CMK (cell line): ENCODE measurements around the gene TENM3.

Experiments used
- DNase-seq: peaks from one replicate; pipeline ENCODE4 v3.0.0-alpha.2; 2010; ENCODE audit warnings: low read depth

TENM3 gene

DNA sequence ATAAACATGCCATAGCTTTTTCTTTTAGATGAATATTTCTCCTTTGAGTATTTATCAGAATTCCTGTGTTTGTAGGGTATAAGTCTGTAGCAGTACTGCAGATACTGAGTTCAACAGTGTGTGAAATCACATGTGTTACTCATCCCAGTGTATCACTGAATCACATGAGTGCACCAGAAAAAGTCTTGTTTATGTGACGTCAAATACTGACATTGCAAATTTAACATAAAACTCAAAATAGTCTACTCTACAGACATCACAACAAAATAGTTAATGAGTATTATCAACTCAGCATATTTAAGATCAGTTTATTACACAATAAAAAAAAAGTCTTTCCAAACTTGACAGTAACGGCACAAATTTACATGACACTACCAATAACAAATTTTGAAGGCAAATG is 452.6 kb downstream of the TENM3 start:
- DNase-seq: no peak

DNA sequence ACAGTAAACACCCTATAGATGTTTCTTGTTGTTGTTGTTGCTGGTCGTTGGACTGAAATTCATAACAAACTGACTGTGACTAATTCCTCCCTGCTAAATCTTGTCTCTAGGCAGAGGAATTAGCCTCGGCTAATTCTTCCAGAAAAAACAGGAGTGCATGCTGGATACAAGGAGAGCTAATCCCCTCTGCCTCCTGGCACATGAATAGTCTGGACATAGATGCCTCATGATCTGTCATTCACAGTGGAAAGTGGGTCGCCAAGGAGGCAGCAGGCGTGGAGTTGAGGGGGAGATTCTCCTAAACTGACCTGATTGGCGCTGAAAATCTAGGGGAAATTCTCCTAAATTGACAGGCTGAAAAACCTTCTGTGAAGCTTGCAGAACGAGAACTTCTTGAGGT is 453.9 kb downstream of the TENM3 start:
- DNase-seq: no peak

DNA sequence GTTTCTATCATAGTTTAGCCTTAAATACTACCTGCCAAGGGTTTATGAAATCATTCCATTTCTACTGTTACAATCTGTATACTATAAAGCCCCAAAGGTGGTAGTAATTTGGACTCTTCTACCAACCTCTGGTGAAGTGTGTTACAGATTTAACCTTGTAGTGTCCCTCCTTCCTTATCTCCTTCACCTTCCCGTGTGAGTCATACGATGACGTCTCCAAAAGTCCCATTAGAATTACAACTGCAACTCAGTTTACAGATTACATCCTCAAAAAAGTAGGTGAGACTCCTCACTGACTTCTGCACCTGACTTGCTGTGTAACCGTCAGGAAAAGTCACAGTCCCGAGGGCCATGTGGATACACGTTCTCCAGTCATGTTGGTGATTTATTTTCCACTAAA is 455.0 kb downstream of the TENM3 start:
- no peak for DNase-seq

DNA sequence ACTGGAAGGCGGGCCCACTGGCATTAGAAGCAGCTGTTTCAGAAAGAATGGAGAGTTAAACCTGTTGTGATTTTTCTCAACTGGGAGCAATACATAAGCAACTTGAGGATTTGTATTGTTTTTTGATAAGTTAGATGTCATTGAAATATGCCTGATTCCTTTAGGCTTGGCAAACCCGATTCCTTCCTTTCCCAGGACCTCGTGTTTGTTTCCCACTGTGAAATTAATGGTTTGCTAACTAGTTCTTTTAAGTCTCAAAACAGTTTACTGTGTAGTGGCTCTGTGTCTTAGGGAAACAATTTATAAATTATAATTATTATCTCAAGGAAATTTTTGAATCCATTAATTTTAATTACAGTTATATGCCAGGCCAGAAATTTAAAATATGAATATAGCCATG is 456.0 kb downstream of the TENM3 start:
- no peak for DNase-seq

DNA sequence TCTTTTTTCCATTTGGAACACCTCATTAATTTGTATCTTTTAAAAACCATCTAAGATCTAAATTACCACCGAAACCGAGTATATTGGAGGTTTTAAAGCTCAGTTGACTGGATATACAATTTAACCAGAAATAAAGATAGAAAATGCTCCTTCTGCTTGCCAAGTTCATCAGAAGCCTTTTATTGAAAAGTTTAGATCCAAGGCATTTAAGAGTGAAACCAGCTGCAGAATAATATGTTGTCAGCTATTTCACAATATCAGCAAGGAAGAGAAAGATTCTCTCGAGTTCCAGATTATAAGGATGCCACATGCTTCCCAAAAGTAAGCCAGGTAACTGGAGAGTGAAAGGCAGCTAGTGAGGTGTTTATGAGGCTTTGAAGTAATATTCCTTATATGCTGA is 456.6 kb downstream of the TENM3 start:
- no peak for DNase-seq

DNA sequence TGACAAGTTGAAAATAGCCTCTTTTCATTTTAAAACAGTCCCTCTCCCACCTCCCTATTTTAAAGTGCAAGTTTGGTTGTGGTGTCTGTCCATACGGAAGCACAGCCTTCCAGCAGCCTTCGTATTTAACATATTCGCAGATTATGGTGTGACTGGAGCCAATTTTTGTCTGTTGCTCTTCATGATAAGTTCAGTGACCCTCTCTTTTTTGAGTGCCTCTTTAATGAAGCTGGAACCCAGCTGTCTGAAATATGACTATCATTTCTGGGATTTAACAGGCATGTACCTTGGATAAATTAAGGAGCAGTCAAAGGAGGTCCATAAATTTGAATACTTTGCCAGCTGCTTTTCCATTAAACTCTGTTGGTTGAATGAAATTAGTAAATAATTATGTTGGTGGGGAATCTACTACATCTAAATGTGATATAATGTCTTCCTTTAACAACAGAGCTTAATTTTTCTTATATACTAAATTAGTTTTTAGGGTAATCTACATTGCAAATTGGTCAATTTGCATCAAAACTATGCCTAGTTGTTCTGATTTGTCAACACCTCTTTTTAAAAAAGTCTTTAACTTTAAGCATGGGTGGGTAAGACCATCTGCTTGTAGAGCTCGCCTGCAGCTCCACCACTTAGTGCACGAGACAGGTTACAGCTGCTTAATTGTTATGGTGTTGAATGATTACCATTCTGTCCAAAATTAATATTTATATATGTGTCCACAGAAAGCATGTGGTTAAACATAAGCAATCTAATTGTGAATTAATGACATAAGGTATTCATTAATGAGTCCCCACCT is 457.4 kb downstream of the TENM3 start:
- DNase-seq: no peak

DNA sequence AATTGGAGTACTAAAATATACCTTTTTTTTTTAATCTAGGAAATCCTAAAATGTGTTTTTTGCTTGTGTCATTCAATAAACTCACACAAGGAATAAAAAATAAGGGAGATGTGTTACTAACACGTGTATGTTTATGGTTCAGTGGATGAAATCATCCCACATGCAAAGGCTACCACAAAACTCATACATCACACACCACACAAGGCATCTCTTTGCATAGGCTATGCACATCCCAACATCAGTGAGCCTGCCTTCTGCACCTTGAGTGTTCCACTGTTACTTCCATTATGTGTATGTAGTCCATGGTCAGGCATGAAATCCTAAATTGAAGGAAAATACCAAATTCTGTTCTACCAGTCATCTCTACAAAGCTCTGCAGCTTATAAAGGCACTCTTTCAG is 460.9 kb downstream of the TENM3 start:
- DNase-seq: no peak

DNA sequence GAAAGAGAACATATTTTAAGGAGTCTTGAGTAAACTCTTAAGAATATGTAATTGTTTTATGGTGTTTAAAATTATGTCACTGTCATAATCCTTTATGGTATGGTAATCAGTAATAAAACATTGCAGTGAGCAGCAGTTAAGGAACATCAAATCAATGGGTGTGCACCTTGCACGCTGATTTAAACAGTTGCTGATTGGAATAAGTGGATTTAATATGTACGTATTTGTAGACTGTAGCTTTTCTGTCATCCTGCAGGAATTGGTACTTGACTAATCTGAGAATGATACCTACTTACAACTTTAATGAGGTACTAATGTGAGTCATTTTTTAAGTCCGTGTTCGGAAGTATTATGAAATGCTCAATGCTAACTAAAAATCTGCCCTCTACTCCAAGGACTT is 461.7 kb downstream of the TENM3 start:
- no peak for DNase-seq

DNA sequence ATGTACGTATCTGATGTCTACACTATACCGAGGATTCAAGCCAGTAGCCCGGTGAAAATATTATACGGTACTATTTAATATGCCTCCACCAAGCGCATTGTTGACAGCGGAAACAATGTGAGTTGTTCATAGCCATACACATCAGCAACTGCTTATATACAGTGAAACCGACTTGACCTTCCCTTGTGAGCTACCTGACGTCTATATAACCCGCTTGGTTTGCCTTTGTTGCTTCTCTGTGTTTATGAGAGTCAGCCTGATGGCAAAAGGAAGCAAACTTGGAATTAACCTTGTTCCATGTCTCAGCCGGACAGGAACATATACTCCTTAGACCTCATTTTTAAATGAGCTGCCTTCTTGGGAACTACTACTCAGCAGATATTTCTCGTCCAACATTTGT is 462.2 kb downstream of the TENM3 start:
- DNase-seq: no peak

DNA sequence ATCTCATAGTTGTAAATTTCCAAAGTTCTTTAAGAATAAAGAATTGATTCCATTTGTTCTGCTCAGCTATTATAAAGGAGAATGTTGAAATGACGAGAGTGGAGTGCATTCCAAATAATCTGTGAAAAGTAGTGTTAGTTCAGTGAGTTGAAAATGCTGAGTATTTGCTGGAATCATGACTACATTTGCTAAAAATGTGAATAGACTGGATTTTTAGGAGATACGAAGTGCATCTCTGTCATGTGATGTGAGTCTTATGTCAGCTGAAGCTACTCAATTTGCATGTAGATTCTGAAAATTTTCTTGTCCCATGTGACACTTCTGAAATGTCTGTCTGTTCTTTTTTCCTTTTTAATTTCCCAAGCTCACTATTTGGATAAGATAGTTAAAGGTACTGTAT is 468.0 kb downstream of the TENM3 start:
- DNase-seq: no peak

DNA sequence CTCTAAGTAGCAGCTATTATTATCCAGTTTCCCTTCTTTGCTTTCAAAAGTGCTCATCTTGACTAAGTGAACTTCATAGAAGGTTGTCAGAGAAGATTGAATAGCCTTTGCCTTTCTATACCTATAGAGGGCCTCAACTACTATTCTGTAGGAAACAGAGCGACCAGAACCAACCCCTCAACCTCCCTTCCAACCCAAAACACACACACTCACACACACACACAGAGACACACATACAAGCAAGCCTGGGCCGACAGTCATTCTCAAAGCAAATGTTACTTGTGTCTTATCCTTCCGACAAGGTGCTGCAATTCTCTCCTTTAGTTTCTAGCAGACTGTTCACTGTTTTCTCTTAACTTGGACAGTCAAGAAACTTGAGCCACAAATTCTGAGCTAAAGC is 472.3 kb downstream of the TENM3 start:
- no peak for DNase-seq

DNA sequence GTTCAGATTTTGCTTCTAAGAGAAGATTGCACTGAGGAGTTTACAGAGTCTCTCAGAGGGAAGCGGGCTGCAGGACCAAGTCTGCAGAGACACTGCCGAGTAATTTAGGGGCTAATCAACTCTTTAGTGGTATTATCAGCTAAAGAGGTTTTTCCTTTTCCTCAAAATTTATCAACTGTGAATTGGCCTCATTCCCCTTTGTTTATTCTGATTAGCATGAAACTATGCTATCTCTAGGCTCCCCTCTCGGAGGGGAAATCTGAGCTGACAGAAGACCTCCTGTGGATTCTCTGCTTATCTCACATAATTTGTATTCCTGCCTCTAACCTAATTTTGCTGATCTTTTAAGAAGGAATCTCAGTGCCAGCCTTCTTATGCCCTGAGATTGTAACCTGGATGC is 473.0 kb downstream of the TENM3 start:
- no peak for DNase-seq

DNA sequence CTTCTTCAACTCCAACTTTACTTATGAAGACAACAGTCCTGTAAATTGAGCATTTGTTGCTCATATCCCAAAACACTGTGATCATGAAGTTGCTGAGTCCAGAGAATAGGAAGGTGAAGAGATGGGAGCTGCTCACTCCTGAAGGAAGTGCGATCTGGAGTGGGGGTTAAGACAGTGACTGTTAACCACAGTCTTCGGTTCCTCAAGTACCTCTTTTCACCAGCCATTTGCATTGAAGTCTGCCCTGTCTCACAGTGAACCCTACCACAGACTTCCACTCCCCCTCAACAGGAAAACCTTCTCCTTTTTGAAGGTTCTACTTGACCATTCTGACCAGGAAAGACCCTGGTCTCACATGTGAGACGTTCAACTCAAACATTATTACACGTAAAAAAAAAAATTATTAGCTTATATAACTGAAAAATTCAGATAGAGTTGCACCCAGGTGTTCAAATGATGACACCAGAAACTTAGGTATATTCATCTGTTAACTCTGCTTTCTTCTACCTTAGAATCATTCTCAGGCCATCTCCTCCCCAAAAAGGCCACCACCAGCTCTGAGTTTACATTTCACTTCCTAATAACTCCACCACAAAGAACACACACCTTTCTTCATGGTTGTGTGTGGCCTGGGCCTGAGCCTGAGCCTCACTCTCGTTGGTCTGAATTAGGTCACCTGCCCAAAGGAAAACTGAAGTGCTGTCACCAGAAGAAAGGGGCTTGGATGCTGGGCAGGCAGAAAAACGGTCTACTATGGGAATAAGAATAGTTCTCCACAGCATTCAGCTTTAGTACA is 474.8 kb downstream of the TENM3 start:
- DNase-seq: no peak

DNA sequence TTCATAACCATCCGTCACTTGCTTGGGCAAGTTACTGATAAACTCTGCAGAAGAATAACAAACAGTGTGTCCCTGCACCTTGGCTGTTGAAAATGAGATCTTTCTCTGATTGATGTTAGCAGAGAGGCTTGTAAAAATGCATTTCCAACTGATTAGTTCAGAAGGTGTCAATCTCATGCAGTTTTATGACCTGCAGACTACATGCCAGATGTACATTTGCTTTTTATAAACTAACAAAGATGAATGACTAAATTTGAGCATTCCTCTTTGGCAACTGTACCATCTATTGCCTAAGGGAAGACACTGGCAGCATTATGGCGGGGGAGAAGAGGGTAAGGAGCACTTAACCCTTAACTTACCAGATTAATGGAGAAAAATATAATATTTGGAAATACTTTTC is 481.2 kb downstream of the TENM3 start:
- DNase-seq: no peak

DNA sequence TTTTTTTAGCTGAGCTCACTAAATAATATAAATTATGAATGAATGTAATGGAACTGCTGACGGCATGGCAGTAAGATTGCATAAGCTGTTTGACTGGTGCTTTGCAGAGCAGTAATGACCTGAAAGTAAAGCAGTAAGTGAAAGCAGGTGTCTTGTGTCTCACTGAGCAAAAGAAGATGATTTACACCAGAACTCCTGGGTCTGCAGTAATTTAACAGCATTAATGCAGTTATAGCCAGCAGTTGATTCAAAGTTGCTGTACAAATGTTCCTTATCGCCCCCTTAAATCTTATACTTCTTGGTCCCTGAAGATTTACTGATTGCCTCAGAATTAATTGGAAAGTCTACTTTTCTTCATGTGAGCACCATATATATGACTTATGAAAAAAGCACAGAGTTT is 486.3 kb downstream of the TENM3 start:
- DNase-seq: no peak

DNA sequence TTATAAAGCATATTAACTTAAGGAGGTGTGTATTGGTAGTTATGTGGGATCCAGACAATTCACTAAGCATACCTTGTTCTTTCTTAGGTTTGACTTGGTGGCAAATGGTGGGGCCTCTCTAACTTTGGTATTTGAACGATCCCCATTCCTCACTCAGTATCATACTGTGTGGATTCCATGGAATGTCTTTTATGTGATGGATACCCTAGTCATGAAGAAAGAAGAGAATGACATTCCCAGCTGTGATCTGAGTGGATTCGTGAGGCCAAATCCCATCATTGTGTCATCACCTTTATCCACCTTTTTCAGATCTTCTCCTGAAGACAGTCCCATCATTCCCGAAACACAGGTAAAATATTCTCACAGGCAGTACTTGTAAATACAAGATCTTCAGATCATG is 487.6 kb downstream of the TENM3 start:
- DNase-seq: no peak

DNA sequence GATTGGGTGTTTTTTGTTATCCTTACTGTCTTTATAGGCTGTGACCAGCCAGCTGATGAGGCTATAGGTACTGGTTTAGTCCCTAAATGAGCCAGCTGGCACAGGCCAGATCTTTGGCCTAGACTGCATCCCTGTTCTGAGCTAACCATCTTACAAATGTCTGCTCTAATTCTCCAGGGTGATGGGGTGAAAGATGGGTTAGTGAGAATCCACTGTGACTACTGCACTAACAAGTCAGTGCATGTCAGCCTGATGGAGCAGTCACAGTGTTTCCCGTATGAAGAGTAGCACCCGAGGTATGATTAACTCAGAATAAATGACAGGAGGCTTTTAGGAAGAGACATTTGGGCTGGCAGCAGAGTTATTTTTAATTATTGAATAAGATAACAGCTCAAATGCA is 493.0 kb downstream of the TENM3 start:
- no peak for DNase-seq

DNA sequence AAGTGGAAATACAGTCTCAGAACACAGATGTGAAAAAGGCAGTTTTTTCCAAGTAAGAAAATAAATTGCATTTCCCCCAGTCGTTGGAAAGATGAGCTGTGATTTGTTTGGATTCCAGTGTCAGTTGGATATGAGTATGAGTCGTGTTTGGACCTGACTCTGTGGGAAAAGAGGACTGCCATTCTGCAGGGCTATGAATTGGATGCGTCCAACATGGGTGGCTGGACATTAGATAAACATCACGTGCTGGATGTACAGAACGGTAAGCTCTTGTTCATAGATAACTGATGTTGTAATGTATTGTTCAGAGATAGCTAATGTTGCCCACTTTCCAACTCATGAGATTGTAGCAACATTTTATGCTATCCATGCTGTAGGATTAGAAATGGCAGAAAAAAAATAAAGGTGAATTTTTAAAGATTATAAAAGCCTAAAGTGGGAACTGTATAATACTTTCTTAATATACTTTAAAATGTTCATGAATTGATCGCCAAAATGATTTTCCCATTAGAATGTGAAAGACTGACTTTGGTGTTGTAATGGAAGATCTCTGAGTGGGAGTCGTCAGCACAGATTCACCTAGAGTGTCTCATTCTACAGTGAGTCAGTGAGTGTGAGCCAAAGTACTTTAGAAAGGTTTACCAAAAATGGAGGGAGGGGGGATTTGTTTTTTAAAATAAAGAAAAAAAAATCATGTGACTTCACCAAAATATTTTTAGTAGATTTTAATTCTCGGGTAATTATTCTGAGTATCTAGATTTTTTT is 495.3 kb downstream of the TENM3 start:
- DNase-seq: no peak

DNA sequence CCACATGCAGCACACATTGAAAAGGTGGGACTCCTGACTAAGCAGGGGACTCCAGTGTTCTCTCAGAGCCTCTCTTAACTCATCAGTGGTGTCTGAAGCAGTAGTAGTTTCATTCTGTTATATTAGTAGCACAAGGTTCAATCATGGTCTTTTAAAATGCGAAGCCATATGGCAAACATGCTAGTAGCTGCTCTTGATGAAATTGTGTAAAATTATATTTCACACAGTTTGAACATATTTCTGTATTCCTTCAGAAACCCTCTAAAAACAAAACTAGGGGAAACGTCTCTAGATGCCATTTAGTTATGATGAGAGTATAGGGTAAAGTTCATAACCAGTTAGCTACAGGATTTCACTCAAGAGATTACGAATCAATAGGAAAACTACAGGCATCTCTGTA is 497.1 kb downstream of the TENM3 start:
- DNase-seq: no peak

DNA sequence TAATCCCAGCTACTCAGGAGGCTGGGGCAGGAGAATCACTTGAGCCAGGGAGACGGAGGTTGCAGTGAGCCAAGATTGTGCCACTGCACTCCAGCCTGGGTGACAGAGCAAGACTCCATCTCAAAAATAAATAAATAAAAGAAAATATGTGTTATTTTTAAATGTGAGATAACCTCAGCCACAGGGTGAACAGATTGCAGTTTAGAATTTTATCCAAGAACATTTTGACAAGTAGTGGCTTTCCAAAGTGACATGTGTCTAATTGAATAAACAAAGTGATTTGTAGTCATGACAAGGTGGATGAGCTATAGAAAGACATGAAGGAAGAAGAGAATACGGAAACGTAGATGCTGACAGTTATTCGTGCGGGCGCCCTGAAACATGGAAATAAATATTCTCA is 497.9 kb downstream of the TENM3 start:
- DNase-seq: no peak

DNA sequence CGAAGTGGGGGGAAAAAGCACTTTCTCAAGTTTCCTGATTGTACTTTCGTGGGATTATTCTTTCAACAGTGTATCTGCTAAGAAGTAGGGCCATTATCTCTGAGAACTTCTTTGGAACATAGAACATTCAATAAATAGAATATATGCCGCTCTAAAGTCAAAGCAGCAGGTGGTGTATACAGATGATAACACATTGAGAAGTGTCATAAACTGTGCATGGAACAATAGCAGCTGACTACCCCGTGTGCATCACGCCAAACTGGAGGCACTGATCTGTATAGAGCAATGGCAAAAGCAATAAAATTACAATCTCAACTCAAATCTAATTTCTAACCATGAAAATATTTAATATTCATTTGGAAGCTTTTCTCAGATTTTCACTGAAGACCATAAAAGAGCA is 498.7 kb downstream of the TENM3 start:
- DNase-seq: no peak

DNA sequence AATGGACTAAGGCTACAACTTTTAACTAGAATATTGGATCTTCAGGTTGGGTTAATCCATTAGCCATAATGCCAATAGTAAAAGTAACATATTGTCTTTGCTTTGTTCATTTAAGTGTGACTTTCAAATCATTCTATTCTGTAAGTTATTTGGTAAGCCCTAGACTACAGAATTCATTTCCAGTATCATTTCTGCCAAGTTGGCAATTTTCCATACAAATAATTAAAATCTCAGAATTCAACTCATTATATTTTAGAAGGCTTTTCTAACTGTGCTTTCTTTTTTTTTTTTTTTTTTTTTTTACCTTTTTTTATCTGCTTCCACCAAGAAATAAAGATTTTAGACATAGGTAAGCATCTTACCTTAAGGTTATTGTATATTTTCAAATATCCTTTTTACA is 500.6 kb downstream of the TENM3 start:
- no peak for DNase-seq

DNA sequence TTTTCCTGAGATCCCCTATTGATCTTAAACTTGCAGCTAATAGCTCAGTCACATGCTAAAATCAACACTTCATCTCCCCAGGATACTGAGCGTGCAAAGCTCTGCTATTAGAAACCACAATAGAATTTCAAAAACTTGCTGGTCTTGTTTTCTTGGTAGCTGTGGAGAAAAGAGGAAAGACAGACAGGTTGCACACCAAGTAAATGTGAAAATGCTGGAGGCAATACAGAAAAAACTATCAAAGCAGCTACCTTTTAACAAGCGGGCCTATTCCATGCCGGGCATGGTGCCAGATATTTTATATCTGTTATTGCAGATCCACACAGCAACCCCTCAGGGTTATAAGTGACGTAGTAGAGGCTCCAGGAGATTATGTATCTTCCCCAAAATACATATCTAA is 502.0 kb downstream of the TENM3 start:
- DNase-seq: no peak
